ENCODE measurements around the gene SLC26A11. TPM values are rescaled to one million over a fixed set of nuclear protein-coding genes. Genes with fewer than 3 reads are reported as not detected.

SLC26A11 gene
- total RNA-seq, 3 donors from 2014 or later (not counting 1 experiment from before 2014, with no cell fraction given), result 33.9 to 37.6 (median 35.8) TPM

- no peak for TF ChIP-seq CTCF (IDR thresholded peaks at IDR 0.05)
- DNase-seq, result no peak
- intact Hi-C loops (cut with micrococcal nuclease), result loop anchor here (2.0 kb wide), 1 partner anchor 115 kb away; the partner anchor contains the start of gene EIF4A3
- no peaks in the 10 kb centered on the region for H3K9me3 Mint-ChIP-seq
- ATAC-seq, result no peak
- Histone ChIP-seq H3K27ac (ENCODE audit: low read length) (peak overlapping the region; percentile 91), H3K36me3 (ENCODE audit: control insufficient read depth, insufficient read depth, low read length) (peaks cover 6% of the 10 kb centered on the region), H3K4me3 (ENCODE audit: low read length) (peak overlapping the region; percentile 86), H3K9me3 (ENCODE audit: control insufficient read depth, insufficient read depth, low read length) (no peaks in the 10 kb centered on the region), H3K27me3 (ENCODE audit: control insufficient read depth, insufficient read depth, low read length) (no peaks in the 10 kb centered on the region), H3K4me1 (ENCODE audit: control insufficient read depth, insufficient read depth, low read length) (peaks cover 63% of the 10 kb centered on the region)
- no peaks in the 10 kb centered on the region for H3K36me3 Mint-ChIP-seq
- peaks cover 38 to 43% of the 10 kb centered on the region in 2 donors for H3K4me1 Mint-ChIP-seq
- WGBS (ENCODE audit: insufficient coverage), result 36% methylated on average over 8 of the region's 8 CpGs
- peak overlapping the region; percentile 92 for H3K4me3 Mint-ChIP-seq
- peak overlapping the region; percentile 87 to 94 for H3K27ac Mint-ChIP-seq
- no peaks in the 10 kb centered on the region for H3K27me3 Mint-ChIP-seq (ENCODE audit: low read depth in 2 of 2)
Observed at GRCh38 chr17:80261895-80262279, 41.7 kb downstream of the SLC26A11 start.

- Mint-ChIP-seq H3K36me3 (no peaks in the 10 kb centered on the region), H3K4me3 (peak overlapping the region; percentile 92), H3K27ac (peak overlapping the region; percentile 87 to 94), H3K4me1 (peaks cover 40 to 43% of the 10 kb centered on the region in 2 donors), H3K27me3 (ENCODE audit: low read depth in 2 of 2) (no peaks in the 10 kb centered on the region), H3K9me3 (no peaks in the 10 kb centered on the region)
- peaks cover 6% of the 10 kb centered on the region for H3K36me3 ChIP-seq (ENCODE audit: control insufficient read depth, insufficient read depth, low read length)
- ATAC-seq, result no peak
- 74% methylated on average over 3 of the region's 3 CpGs for WGBS (ENCODE audit: insufficient coverage)
- no peaks in the 10 kb centered on the region for H3K9me3 ChIP-seq (ENCODE audit: control insufficient read depth, insufficient read depth, low read length)
- no peaks in the 10 kb centered on the region for H3K27me3 ChIP-seq (ENCODE audit: control insufficient read depth, insufficient read depth, low read length)
- intact Hi-C loops (cut with micrococcal nuclease), result loop anchor here (2.0 kb wide), 1 partner anchor 115 kb away; the partner anchor contains the start of gene EIF4A3
- DNase-seq, result peak in 1 of 2 donors; percentile 30
- no peak overlapping the region for H3K4me3 ChIP-seq (ENCODE audit: low read length)
- H3K27ac ChIP-seq (ENCODE audit: low read length), result peak overlapping the region; percentile 70
- H3K4me1 ChIP-seq (ENCODE audit: control insufficient read depth, insufficient read depth, low read length), result peaks cover 67% of the 10 kb centered on the region
- no peak for TF ChIP-seq CTCF (IDR thresholded peaks at IDR 0.05)
Observed at GRCh38 chr17:80262291-80262690, 42.1 kb downstream of the SLC26A11 start.

GRCh38 chr17:80262775-80263244 is 42.6 kb downstream of the SLC26A11 start:
- no peak for DNase-seq

More at GRCh38 chr17:80262775-80263244, 42.6 kb downstream of the SLC26A11 start:
- no peak for ATAC-seq
- Histone ChIP-seq H3K27ac (ENCODE audit: low read length) (peak overlapping the region; percentile 70), H3K27me3 (ENCODE audit: control insufficient read depth, insufficient read depth, low read length) (no peaks in the 10 kb centered on the region), H3K9me3 (ENCODE audit: control insufficient read depth, insufficient read depth, low read length) (no peaks in the 10 kb centered on the region), H3K36me3 (ENCODE audit: control insufficient read depth, insufficient read depth, low read length) (peaks cover 10% of the 10 kb centered on the region), H3K4me3 (ENCODE audit: low read length) (peak overlapping the region; percentile 83), H3K4me1 (ENCODE audit: control insufficient read depth, insufficient read depth, low read length) (peaks cover 72% of the 10 kb centered on the region)
- intact Hi-C loops (cut with micrococcal nuclease), result loop anchor here (2.0 kb wide), 1 partner anchor 116 kb away; the partner anchor contains the start of gene EIF4A3
- Mint-ChIP-seq H3K27me3 (ENCODE audit: low read depth in 2 of 2) (no peaks in the 10 kb centered on the region), H3K9me3 (no peaks in the 10 kb centered on the region), H3K27ac (peak overlapping the region; percentile 84 to 87), H3K36me3 (no peaks in the 10 kb centered on the region), H3K4me1 (peaks cover 43 to 44% of the 10 kb centered on the region in 2 donors), H3K4me3 (peak overlapping the region; percentile 13)
- no peak for TF ChIP-seq CTCF (IDR thresholded peaks at IDR 0.05)
- 84% methylated on average over 8 of the region's 8 CpGs for WGBS (ENCODE audit: insufficient coverage)
